Measurements from ENCODE around the gene RIPOR2. TPM values are rescaled to one million over a fixed set of nuclear protein-coding genes. Genes with fewer than 3 reads are reported as not detected.
A peak's percentile ranks its signal among the peaks of the same experiment; 100 is the strongest.

Gene RIPOR2
- total RNA-seq, 2 experiments from 2014 or later = 18.0 to 28.9 TPM

DNA sequence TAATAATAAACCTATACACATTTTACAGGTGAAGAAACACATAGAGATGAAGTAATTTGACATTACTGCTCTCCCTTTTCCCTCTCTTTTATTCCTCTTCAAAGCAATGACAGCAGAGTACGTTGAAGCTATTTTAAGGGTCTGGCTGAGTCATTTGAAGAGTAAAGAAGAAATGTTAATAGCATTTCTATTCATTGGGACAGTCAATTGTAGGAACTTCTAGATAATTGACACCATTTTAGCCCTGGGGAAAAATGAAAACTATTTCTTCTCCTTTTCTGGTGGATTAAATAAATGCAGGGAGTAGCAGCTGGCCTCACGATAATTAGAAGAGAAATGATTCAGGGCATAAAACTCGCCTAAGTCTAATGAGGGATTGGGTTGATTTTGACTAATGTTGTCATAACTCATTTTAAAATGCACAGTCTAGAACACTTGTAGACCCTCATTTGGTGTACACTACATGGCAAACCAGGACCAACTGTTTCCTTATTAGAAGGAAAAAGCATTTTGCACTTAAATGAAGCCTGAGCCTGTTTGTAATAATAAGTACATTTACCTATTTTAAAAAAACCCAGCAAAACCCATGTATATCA, 48.1 kb downstream of the RIPOR2 start:
- TF ChIP-seq, protein P1, sequence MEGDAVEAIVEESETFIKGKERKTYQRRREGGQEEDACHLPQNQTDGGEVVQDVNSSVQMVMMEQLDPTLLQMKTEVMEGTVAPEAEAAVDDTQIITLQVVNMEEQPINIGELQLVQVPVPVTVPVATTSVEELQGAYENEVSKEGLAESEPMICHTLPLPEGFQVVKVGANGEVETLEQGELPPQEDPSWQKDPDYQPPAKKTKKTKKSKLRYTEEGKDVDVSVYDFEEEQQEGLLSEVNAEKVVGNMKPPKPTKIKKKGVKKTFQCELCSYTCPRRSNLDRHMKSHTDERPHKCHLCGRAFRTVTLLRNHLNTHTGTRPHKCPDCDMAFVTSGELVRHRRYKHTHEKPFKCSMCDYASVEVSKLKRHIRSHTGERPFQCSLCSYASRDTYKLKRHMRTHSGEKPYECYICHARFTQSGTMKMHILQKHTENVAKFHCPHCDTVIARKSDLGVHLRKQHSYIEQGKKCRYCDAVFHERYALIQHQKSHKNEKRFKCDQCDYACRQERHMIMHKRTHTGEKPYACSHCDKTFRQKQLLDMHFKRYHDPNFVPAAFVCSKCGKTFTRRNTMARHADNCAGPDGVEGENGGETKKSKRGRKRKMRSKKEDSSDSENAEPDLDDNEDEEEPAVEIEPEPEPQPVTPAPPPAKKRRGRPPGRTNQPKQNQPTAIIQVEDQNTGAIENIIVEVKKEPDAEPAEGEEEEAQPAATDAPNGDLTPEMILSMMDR (conservative IDR thresholded peaks at IDR 0.05; ENCODE audit: low read length) = no peak
- no peak for TF ChIP-seq EZH2phosphoT487 (IDR thresholded peaks at IDR 0.05; ENCODE audit: borderline replicate concordance, low read depth, low read length)
- H3K36me3 ChIP-seq (ENCODE audit: insufficient read depth, low read length) = no peaks in the 10 kb centered on the region
- H4K20me1 ChIP-seq (ENCODE audit: insufficient read depth, low read length) = no peaks in the 10 kb centered on the region
- CTCF ChIA-PET (ENCODE audit: unreplicated experiment) = interaction anchor here (0.6 to 1.4 kb wide), 3 partner anchors 48 to 126 kb away, joined by 3 read pairs; partner anchors contain the start of gene RIPOR2
- H2AFZ ChIP-seq (ENCODE audit: low read length) = peak overlapping the region; percentile 49; the same call in 1 of the 2 replicates
- intact Hi-C loops (cut with micrococcal nuclease; ENCODE audit: unreplicated experiment) = loop anchor here (10.0 kb wide), 1 partner anchor 393 kb away; the partner anchor contains the start of gene ALDH5A1
- no peak for DNase-seq (ENCODE audit: low spot score)
- H3K4me1 ChIP-seq (ENCODE audit: insufficient read depth, low read length, poor library complexity, severe bottlenecking) = peaks cover 99% of the 10 kb centered on the region
- peaks cover 64% of the 10 kb centered on the region; the same call in 1 of the 2 replicates for H3K79me2 ChIP-seq (ENCODE audit: insufficient read depth, low read depth, low read length)
- no peaks in the 10 kb centered on the region for H3K9me2 ChIP-seq (ENCODE audit: insufficient read depth, low read length)
- peak overlapping the region; percentile 26 for H3K4me3 ChIP-seq (ENCODE audit: low read depth, low read length, poor library complexity, severe bottlenecking)
- BruUV-seq (replicated peaks) = no TSS peak
- peak overlapping the region; percentile 83 for H3K27ac ChIP-seq (ENCODE audit: low read depth, low read length, poor library complexity, severe bottlenecking)
- peak overlapping the region; percentile 70 for H3K4me2 ChIP-seq (ENCODE audit: low read length)
- no peaks in the 10 kb centered on the region for H3K9me3 ChIP-seq (ENCODE audit: low read length)
- POLR2A ChIA-PET = interaction anchor here (0.6 to 3.6 kb wide), 17 partner anchors 9 to 1068 kb away, joined by 3 to 54 read pairs (median 4); no protein-coding TSS in a partner anchor

DNA sequence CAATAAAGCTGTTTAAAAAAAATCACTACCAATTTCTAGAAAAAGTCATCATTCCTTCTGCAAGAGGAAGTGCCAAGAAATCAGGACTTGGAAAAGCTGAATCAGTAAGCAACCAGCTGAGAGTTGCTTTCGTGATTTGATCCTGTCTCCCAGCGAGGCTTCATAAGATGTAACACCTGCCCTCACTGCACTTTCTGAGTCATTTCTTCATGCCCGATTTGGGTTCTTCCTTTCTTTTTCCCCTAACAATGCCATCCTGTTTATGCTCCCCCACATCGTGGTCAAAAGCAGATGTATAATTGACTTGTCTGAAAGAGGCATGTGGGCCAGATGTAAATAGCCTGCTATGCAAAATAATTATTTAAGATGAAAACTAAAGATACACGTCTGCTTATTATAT, 52.1 kb downstream of the RIPOR2 start:
- peak overlapping the region; percentile 71 for H3K4me2 ChIP-seq (ENCODE audit: low read length)
- BruUV-seq (replicated peaks) = no TSS peak
- peaks cover 65% of the 10 kb centered on the region; the same call in 1 of the 2 replicates for H3K79me2 ChIP-seq (ENCODE audit: insufficient read depth, low read depth, low read length)
- intact Hi-C loops (cut with micrococcal nuclease; ENCODE audit: unreplicated experiment) = loop anchor here (2.0 to 10.0 kb wide), 3 partner anchors 21 to 389 kb away; partner anchors contain the start of gene ALDH5A1
- H3K4me3 ChIP-seq (ENCODE audit: low read depth, low read length, poor library complexity, severe bottlenecking) = peak overlapping the region; percentile 46
- CTCF ChIA-PET (ENCODE audit: unreplicated experiment) = interaction anchor here (0.7 to 2.1 kb wide), 2 partner anchors 26 to 108 kb away, joined by 3 to 5 read pairs; no protein-coding TSS in a partner anchor
- POLR2A ChIA-PET = interaction anchor here (0.6 to 3.0 kb wide), 10 partner anchors 8 to 1103 kb away, joined by 3 to 26 read pairs (median 8); no protein-coding TSS in a partner anchor
- H3K36me3 ChIP-seq (ENCODE audit: insufficient read depth, low read length) = peaks cover 9% of the 10 kb centered on the region
- H2AFZ ChIP-seq (ENCODE audit: low read length) = peak overlapping the region; percentile 28; the same call in 1 of the 2 replicates
- no peaks in the 10 kb centered on the region for H4K20me1 ChIP-seq (ENCODE audit: insufficient read depth, low read length)
- H3K9me3 ChIP-seq (ENCODE audit: low read length) = peaks cover under 1% of the 10 kb centered on the region; the same call in 1 of the 2 replicates
- peak overlapping the region; percentile 83 for H3K27ac ChIP-seq (ENCODE audit: low read depth, low read length, poor library complexity, severe bottlenecking)
- H3K9me2 ChIP-seq (ENCODE audit: insufficient read depth, low read length) = no peaks in the 10 kb centered on the region
- TF ChIP-seq, protein P1 (conservative IDR thresholded peaks at IDR 0.05; ENCODE audit: low read length) = no peak
- TF ChIP-seq EZH2phosphoT487 (IDR thresholded peaks at IDR 0.05; ENCODE audit: borderline replicate concordance, low read depth, low read length) = no peak
- peaks cover 94% of the 10 kb centered on the region for H3K4me1 ChIP-seq (ENCODE audit: insufficient read depth, low read length, poor library complexity, severe bottlenecking)
- DNase-seq (ENCODE audit: low spot score) = peak; percentile 85

Data from OCI-LY7 (cell line).